Parathyroid adenoma (tissue), 2 donors: ENCODE data around the gene TOR1B.

ENCODE experiments used
- H2AFZ ChIP-seq: fragments of 300-600 bp; sonication (generic); one replicate; pipeline ENCODE4 v1.7.0; 2017; ENCODE audit warnings: antibody characterized with exemption, mild to moderate bottlenecking
- H3K27ac ChIP-seq: fragments of 300-600 bp; sonication (generic); one replicate; pipeline ENCODE4 v1.7.0; 2017
- H3K27me3 ChIP-seq: fragments of 300-600 bp; sonication (generic); one replicate; pipeline ENCODE4 v1.7.0; 2017; ENCODE audit warnings: low read length; ENCODE audit not compliant: control insufficient read depth, insufficient read depth
- H3K36me3 ChIP-seq: fragments of 300-600 bp; sonication (generic); one replicate; pipeline ENCODE4 v1.7.0; 2017; ENCODE audit warnings: low read length; ENCODE audit not compliant: control insufficient read depth, insufficient read depth
- H3K4me1 ChIP-seq: fragments of 300-600 bp; sonication (generic); one replicate; pipeline ENCODE4 v1.7.0; 2017; ENCODE audit warnings: control low read depth
- H3K4me2 ChIP-seq: fragments of 300-600 bp; sonication (generic); one replicate; pipeline ENCODE4 v1.7.0; 2017; ENCODE audit warnings: low read length
- H3K4me3 ChIP-seq: fragments of 300-600 bp; sonication (generic); one replicate; pipeline ENCODE4 v1.7.0; 2017; ENCODE audit warnings: low read depth, low read length
- H3K79me2 ChIP-seq: fragments of 300-600 bp; sonication (generic); one replicate; pipeline ENCODE4 v1.7.0; 2017; ENCODE audit warnings: control low read depth
- H3K9ac ChIP-seq: fragments of 300-600 bp; sonication (generic); one replicate; pipeline ENCODE4 v1.7.0; 2017; ENCODE audit warnings: mild to moderate bottlenecking
- H3K9me3 ChIP-seq: fragments of 300-600 bp; sonication (generic); one replicate; pipeline ENCODE4 v1.7.0; 2017; ENCODE audit warnings: low read length; ENCODE audit not compliant: control insufficient read depth
- CTCF ChIP-seq: fragments of 300-600 bp; sonication (generic); IDR thresholded peaks from one replicate; pipeline ENCODE4 v1.7.0; 2017; ENCODE audit warnings: antibody characterized with exemption, mild to moderate bottlenecking
- donor health status: primary hyperparathyroidism.

TOR1B gene

GRCh38 chr9:129832982-129833381 lies 30.0 kb downstream of the TOR1B start:
- Histone ChIP-seq H3K36me3 (no peaks in the 10 kb centered on the region), H3K27ac (no peak overlapping the region)

GRCh38 chr9:129834489-129835127 lies 31.6 kb downstream of the TOR1B start:
- Histone ChIP-seq H3K4me3 (peak overlapping the region; percentile 73), H3K36me3 (no peaks in the 10 kb centered on the region), H3K9ac (peak overlapping the region; percentile 53), H3K4me1 (no peaks in the 10 kb centered on the region), H3K27me3 (no peaks in the 10 kb centered on the region), H3K27ac (peak overlapping the region; percentile 57), H3K79me2 (peaks cover 16% of the 10 kb centered on the region), H3K4me2 (peak overlapping the region; percentile 91), H2AFZ (peak overlapping the region; percentile 96), H3K9me3 (no peaks in the 10 kb centered on the region)
- no peak for TF ChIP-seq CTCF

More at GRCh38 chr9:129832982-129833381, 30.0 kb downstream of the TOR1B start:
- H3K4me1 ChIP-seq: no peaks in the 10 kb centered on the region
- H3K4me3 ChIP-seq: no peak overlapping the region
- no peaks in the 10 kb centered on the region for H3K9me3 ChIP-seq
- H3K4me2 ChIP-seq: no peak overlapping the region
- no peak overlapping the region for H3K9ac ChIP-seq
- no peak for TF ChIP-seq CTCF
- H2AFZ ChIP-seq: no peak overlapping the region
- H3K79me2 ChIP-seq: peaks cover 11% of the 10 kb centered on the region
- no peaks in the 10 kb centered on the region for H3K27me3 ChIP-seq

- Histone ChIP-seq H3K9ac (peak within 1 kb of the TSS; percentile 67), H3K4me2 (peak within 1 kb of the TSS; percentile 96), H3K9me3 (no peaks in the 10 kb centered on the region), H3K79me2 (peaks cover 16% of the 10 kb centered on the region), H3K27ac (peak within 1 kb of the TSS; percentile 57), H3K36me3 (no peaks in the 10 kb centered on the region), H3K4me1 (no peaks in the 10 kb centered on the region), H2AFZ (peak within 1 kb of the TSS; percentile 96), H3K27me3 (no peaks in the 10 kb centered on the region), H3K4me3 (peak within 1 kb of the TSS; percentile 73)
- TF ChIP-seq CTCF: peak; percentile 7
These were observed 32.3 kb downstream of the TOR1B start, which contains the start of the genes C9orf78 and USP20 for GRCh38 chr9:129835128-129835859. Gene C9orf78 (minus strand): TSS chr9:129835275. CDS start chr9:129835221, 54 bp downstream. Gene USP20 (plus strand): TSS chr9:129835458. CDS start chr9:129852556, 17,098 bp downstream.

- peaks cover 16% of the 10 kb centered on the region for H3K79me2 ChIP-seq
- H3K4me1 ChIP-seq: no peaks in the 10 kb centered on the region
- peak overlapping the region; percentile 96 for H2AFZ ChIP-seq
- H3K27ac ChIP-seq: peak overlapping the region; percentile 57
- H3K27me3 ChIP-seq: no peaks in the 10 kb centered on the region
- H3K9me3 ChIP-seq: no peaks in the 10 kb centered on the region
- peak overlapping the region; percentile 73 for H3K4me3 ChIP-seq
- no peak for TF ChIP-seq CTCF
- H3K4me2 ChIP-seq: peak overlapping the region; percentile 96
- H3K36me3 ChIP-seq: no peaks in the 10 kb centered on the region
- H3K9ac ChIP-seq: peak overlapping the region; percentile 67
These were observed 32.9 kb downstream of the TOR1B start for GRCh38 chr9:129835860-129836223.
